RWPE2 (cell line): ENCODE results near the gene NFATC4.

Experiments used
- ATAC-seq: fragments of 200-7000 bp; cut with Tn5 transposase; 3 replicates; pipeline ENCODE4 v1.9.1; 2021; ENCODE audit warnings: low read depth
- DNase-seq: peaks from one replicate; pipeline ENCODE4 v3.0.0-alpha.2; 2020; ENCODE audit warnings: low spot score
- H3K27ac ChIP-seq: fragments of 450-650 bp; 2 replicates; pipeline ENCODE4 v1.5.1; 2017; ENCODE audit warnings: mild to moderate bottlenecking; ENCODE audit not compliant: poor library complexity, severe bottlenecking
- H3K27me3 ChIP-seq: fragments of 250-450 bp; sonication (Bioruptor Pico); 2 replicates; pipeline ENCODE4 v1.5.1; 2021; ENCODE audit warnings: mild to moderate bottlenecking, moderate library complexity; ENCODE audit not compliant: insufficient read depth, poor library complexity, severe bottlenecking
- H3K36me3 ChIP-seq: fragments of 250-450 bp; sonication (Bioruptor Pico); 2 replicates; pipeline ENCODE4 v1.5.1; 2020; ENCODE audit warnings: low read depth, mild to moderate bottlenecking, moderate library complexity
- H3K4me1 ChIP-seq: fragments of 250-450 bp; sonication (Bioruptor Pico); 2 replicates; pipeline ENCODE4 v1.5.1; 2021; ENCODE audit warnings: mild to moderate bottlenecking, moderate library complexity; ENCODE audit not compliant: insufficient read depth, poor library complexity, severe bottlenecking
- H3K4me3 ChIP-seq: fragments of 250-450 bp; sonication (Bioruptor Pico); 2 replicates; pipeline ENCODE4 v1.5.1; 2021; ENCODE audit warnings: mild to moderate bottlenecking, moderate library complexity; ENCODE audit not compliant: severe bottlenecking
- H3K9me3 ChIP-seq: fragments of 250-450 bp; sonication (Bioruptor Pico); 2 replicates; pipeline ENCODE4 v1.5.1; 2021; ENCODE audit warnings: mild to moderate bottlenecking, moderate library complexity; ENCODE audit not compliant: severe bottlenecking
- TF ChIP-seq, protein P1 (sequence below): fragments of 450-650 bp; IDR thresholded peaks from one replicate; pipeline ENCODE4 v1.5.1; 2017; ENCODE audit warnings: mild to moderate bottlenecking, moderate library complexity; ENCODE audit not compliant: poor library complexity, severe bottlenecking

The NFATC4 gene

DNA sequence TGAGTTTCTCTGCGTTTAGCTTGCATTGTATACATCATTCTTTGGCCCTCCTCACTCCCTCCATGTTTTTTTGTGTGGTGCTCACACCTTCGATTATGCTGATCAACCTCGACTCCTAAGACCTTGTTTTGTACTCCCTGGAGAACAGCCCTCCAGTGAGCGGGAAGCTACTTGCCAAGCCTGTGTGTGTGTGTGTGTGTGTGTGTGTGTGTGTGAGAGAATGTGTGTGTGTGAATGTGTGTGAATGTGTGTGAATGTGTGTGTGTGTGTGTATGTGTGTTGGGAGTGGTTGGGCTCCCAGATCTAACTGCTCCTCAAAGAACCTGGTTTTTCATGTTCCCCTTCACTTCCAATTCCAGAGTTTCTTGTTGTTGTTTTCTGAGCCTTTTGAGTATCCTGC, 36.8 kb downstream of the NFATC4 start:
- H3K4me3 ChIP-seq = no peak overlapping the region
- H3K27ac ChIP-seq = no peak overlapping the region
- no peak for DNase-seq
- TF ChIP-seq, protein P1, sequence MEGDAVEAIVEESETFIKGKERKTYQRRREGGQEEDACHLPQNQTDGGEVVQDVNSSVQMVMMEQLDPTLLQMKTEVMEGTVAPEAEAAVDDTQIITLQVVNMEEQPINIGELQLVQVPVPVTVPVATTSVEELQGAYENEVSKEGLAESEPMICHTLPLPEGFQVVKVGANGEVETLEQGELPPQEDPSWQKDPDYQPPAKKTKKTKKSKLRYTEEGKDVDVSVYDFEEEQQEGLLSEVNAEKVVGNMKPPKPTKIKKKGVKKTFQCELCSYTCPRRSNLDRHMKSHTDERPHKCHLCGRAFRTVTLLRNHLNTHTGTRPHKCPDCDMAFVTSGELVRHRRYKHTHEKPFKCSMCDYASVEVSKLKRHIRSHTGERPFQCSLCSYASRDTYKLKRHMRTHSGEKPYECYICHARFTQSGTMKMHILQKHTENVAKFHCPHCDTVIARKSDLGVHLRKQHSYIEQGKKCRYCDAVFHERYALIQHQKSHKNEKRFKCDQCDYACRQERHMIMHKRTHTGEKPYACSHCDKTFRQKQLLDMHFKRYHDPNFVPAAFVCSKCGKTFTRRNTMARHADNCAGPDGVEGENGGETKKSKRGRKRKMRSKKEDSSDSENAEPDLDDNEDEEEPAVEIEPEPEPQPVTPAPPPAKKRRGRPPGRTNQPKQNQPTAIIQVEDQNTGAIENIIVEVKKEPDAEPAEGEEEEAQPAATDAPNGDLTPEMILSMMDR = no peak
- H3K4me1 ChIP-seq = no peaks in the 10 kb centered on the region
- H3K9me3 ChIP-seq = no peaks in the 10 kb centered on the region
- no peaks in the 10 kb centered on the region for H3K27me3 ChIP-seq
- ATAC-seq = no peak
- H3K36me3 ChIP-seq = no peaks in the 10 kb centered on the region

- Histone ChIP-seq H3K4me1 (no peaks in the 10 kb centered on the region), H3K27me3 (no peaks in the 10 kb centered on the region), H3K4me3 (no peak overlapping the region), H3K36me3 (no peaks in the 10 kb centered on the region), H3K27ac (no peak overlapping the region), H3K9me3 (no peaks in the 10 kb centered on the region)
- no peak for DNase-seq
- TF ChIP-seq, protein P1 = no peak
- ATAC-seq = no peak
Observed at GRCh38 chr14:24406416-24406815, 38.4 kb downstream of the NFATC4 start.

- no peaks in the 10 kb centered on the region for H3K4me1 ChIP-seq
- TF ChIP-seq, protein P1 = no peak
- H3K9me3 ChIP-seq = no peaks in the 10 kb centered on the region
- no peaks in the 10 kb centered on the region for H3K36me3 ChIP-seq
- H3K27ac ChIP-seq = no peak overlapping the region
- DNase-seq (no peak), ATAC-seq (no peak)
- H3K4me3 ChIP-seq = no peak overlapping the region
- no peaks in the 10 kb centered on the region for H3K27me3 ChIP-seq
Observed at GRCh38 chr14:24407608-24408325, 39.8 kb downstream of the NFATC4 start.

DNA sequence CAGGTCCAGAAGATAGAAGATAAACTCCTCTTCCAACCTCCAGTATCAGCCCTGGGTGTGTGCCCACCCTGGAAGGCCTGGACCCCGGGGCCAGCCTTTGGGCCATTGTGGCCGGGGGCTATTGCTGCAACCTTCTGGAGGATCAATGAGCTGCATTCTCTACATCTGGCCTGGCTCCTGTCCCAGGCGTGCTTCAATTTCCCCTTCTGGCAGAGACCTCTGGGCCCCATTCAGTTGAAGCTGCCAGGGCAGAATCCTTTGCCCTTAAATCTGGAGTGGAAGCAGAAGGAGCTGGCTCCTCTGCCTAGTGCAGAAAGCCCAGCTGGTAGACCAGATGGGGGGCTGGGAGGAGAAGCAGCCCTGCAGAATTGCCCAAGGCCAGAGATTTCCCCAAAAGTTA, 40.8 kb downstream of the NFATC4 start:
- no peak for ATAC-seq
- no peaks in the 10 kb centered on the region for H3K4me1 ChIP-seq
- H3K27me3 ChIP-seq = no peaks in the 10 kb centered on the region
- no peak overlapping the region for H3K27ac ChIP-seq
- no peaks in the 10 kb centered on the region for H3K9me3 ChIP-seq
- TF ChIP-seq, protein P1 = no peak
- H3K36me3 ChIP-seq = no peaks in the 10 kb centered on the region
- no peak overlapping the region for H3K4me3 ChIP-seq
- DNase-seq = no peak

- DNase-seq = no peak
- TF ChIP-seq, protein P1 = no peak
Observed at GRCh38 chr14:24409192-24409591, 41.2 kb downstream of the NFATC4 start.

More at GRCh38 chr14:24409192-24409591, 41.2 kb downstream of the NFATC4 start:
- H3K4me1 ChIP-seq = no peaks in the 10 kb centered on the region
- no peak overlapping the region for H3K4me3 ChIP-seq
- no peak overlapping the region for H3K27ac ChIP-seq
- no peak for ATAC-seq
- H3K27me3 ChIP-seq = no peaks in the 10 kb centered on the region
- H3K9me3 ChIP-seq = no peaks in the 10 kb centered on the region
- no peaks in the 10 kb centered on the region for H3K36me3 ChIP-seq
